ENCODE measurements around the gene RPS21.

Gene RPS21

GRCh38 chr20:62386383-62387218, at the start of gene RPS21:
RPS21 (plus strand) TSS chr20:62387103; CDS start chr20:62387339, 236 bp downstream.
- DNase-seq, result peak; percentile 91

- no peak for DNase-seq
These were observed 49.2 kb upstream of the RPS21 start for GRCh38 chr20:62337558-62338293.

- DNase-seq, result no peak
These were observed 48.6 kb upstream of the RPS21 start for GRCh38 chr20:62338294-62338620.

GRCh38 chr20:62339647-62340062, 47.2 kb upstream of the RPS21 start:
- DNase-seq, result no peak

GRCh38 chr20:62342910-62343309, 44.0 kb upstream of the RPS21 start:
- no peak for DNase-seq

GRCh38 chr20:62344092-62344491, 42.8 kb upstream of the RPS21 start:
- no peak for DNase-seq

- DNase-seq, result no peak
These were observed 42.1 kb upstream of the RPS21 start for GRCh38 chr20:62344782-62345181.

- DNase-seq, result no peak
These were observed 41.1 kb upstream of the RPS21 start for GRCh38 chr20:62345681-62346370.

- DNase-seq, result no peak
These were observed 40.3 kb upstream of the RPS21 start for GRCh38 chr20:62346398-62347150.

GRCh38 chr20:62347151-62347404, 39.8 kb upstream of the RPS21 start:
- no peak for DNase-seq

- DNase-seq, result no peak
These were observed 39.5 kb upstream of the RPS21 start for GRCh38 chr20:62347445-62347844.

- DNase-seq, result no peak
These were observed 38.3 kb upstream of the RPS21 start for GRCh38 chr20:62348604-62349003.

- DNase-seq, result no peak
These were observed 37.3 kb upstream of the RPS21 start for GRCh38 chr20:62349556-62350097.

GRCh38 chr20:62350098-62350628, 36.7 kb upstream of the RPS21 start:
- DNase-seq, result no peak

- no peak for DNase-seq
These were observed 36.1 kb upstream of the RPS21 start for GRCh38 chr20:62350629-62351422.

- no peak for DNase-seq
These were observed 35.2 kb upstream of the RPS21 start for GRCh38 chr20:62351469-62352401.

GRCh38 chr20:62352402-62353288, 34.3 kb upstream of the RPS21 start:
- no peak for DNase-seq

GRCh38 chr20:62353289-62354030, 33.4 kb upstream of the RPS21 start:
- no peak for DNase-seq

Data from stimulated activated naive CD4-positive, alpha-beta T cell treated with Interleukin-2 at 50 U/mL for 16 hours (primary cell).